Measurements from ENCODE around the gene FBLIM1. TPM values are rescaled to one million over a fixed set of nuclear protein-coding genes. Genes with fewer than 3 reads are reported as not detected.

Gene FBLIM1, protein sequence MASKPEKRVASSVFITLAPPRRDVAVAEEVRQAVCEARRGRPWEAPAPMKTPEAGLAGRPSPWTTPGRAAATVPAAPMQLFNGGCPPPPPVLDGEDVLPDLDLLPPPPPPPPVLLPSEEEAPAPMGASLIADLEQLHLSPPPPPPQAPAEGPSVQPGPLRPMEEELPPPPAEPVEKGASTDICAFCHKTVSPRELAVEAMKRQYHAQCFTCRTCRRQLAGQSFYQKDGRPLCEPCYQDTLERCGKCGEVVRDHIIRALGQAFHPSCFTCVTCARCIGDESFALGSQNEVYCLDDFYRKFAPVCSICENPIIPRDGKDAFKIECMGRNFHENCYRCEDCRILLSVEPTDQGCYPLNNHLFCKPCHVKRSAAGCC
- not detected for total RNA-seq

DNA sequence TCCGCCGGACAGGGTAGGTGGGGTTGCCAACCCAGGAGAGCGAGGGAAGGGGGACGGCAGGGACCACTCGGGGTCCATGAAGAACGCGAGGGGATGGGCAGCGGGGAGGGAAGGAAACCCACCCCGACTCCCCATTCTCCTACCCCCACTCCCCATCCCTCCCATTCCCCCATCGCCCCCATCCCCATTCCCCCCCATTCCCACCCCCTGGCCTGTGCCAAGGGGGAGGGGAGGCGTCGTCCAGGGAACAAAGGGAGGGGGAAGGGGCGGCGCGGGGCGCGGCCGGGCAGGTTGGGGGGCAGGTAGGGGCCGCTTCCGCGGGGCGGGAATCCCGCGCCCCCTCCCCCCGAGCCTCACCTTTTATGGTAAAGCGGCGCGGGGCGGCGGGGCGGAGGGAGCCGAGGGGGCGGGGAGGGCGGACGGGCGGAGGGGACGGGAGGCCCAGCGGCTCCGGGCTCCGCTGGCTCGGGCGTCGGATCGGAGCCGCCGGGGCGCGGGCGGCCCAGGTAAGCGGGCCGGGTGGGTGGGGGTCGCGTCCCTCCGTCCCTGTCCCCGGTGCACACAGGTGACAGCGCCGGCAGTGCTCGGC lies at the start of gene FBLIM1:
Gene FBLIM1, plus strand, starts transcription at position 453 of the 589 bp plus-strand sequence. CDS start 6,189 bp downstream, outside the sequence.
- no peaks in the 10 kb centered on the region for H3K9me3 Mint-ChIP-seq
- H3K27ac Mint-ChIP-seq = no peak within 1 kb of the TSS
- ATAC-seq (replicated peaks in 1 of 2) = peak; percentile 34 to 52
- no peaks in the 10 kb centered on the region for H3K36me3 Mint-ChIP-seq (ENCODE audit: insufficient read depth in 2 of 2)
- H3K4me3 Mint-ChIP-seq = peak within 1 kb of the TSS; percentile 57 to 63
- no peak for DNase-seq
- H3K4me1 Mint-ChIP-seq (ENCODE audit: low read depth) = peaks cover 8% of the 10 kb centered on the region
- peaks cover 47% of the 10 kb centered on the region for H3K27me3 Mint-ChIP-seq (ENCODE audit: low read depth)

DNA sequence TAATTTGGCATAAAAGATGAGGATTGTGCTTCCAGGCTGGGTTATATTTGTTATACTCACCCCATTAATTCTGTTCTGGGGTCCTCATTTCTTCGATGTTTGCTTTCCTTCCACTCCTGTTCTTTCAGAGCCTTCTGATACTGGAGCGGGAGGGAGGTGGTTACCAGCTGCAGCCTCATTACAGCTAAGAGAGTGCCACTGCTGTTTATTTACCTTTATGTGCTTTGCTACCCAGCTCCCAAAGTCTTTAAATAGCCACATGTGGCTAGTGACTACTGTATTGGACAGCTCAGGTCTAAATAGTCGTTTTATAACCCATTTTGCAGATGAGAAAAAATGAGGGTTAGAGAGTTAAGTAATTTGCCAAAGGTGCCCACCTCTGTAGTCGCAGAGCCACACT lies 49.4 kb upstream of the FBLIM1 start:
- Mint-ChIP-seq H3K4me1 (ENCODE audit: low read depth) (no peaks in the 10 kb centered on the region), H3K27ac (no peak overlapping the region), H3K4me3 (no peak overlapping the region), H3K27me3 (ENCODE audit: low read depth) (no peaks in the 10 kb centered on the region), H3K9me3 (no peaks in the 10 kb centered on the region), H3K36me3 (ENCODE audit: insufficient read depth in 2 of 2) (peaks cover 0 to 1% of the 10 kb centered on the region in 2 donors)
- ATAC-seq (replicated peaks in 1 of 2) (no peak), DNase-seq (no peak)

DNA sequence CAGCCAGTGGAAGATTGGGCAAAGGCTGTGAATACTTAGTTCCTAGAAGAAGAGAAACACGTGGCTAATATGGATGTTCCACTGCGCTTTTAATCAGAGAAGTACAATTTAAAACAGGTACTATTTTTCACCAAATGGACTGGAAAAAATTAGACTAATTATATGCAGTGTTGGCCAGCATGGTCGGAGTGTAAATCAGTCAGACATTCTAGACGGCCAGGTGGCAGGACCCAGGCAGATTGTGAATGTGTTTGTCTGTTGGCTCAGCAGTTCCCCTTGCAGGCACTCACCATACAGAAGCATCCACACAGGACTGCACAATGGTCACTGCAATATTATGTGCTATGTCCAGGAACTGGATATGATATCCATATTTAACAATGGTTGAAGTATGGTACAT lies 46.4 kb upstream of the FBLIM1 start:
- Mint-ChIP-seq H3K4me1 (ENCODE audit: low read depth) (no peaks in the 10 kb centered on the region), H3K36me3 (ENCODE audit: insufficient read depth in 2 of 2) (peaks cover 0 to 4% of the 10 kb centered on the region in 2 donors), H3K27me3 (ENCODE audit: low read depth) (no peaks in the 10 kb centered on the region), H3K27ac (no peak overlapping the region), H3K4me3 (no peak overlapping the region), H3K9me3 (no peaks in the 10 kb centered on the region)
- ATAC-seq (replicated peaks in 1 of 2) = no peak
- DNase-seq = no peak

DNA sequence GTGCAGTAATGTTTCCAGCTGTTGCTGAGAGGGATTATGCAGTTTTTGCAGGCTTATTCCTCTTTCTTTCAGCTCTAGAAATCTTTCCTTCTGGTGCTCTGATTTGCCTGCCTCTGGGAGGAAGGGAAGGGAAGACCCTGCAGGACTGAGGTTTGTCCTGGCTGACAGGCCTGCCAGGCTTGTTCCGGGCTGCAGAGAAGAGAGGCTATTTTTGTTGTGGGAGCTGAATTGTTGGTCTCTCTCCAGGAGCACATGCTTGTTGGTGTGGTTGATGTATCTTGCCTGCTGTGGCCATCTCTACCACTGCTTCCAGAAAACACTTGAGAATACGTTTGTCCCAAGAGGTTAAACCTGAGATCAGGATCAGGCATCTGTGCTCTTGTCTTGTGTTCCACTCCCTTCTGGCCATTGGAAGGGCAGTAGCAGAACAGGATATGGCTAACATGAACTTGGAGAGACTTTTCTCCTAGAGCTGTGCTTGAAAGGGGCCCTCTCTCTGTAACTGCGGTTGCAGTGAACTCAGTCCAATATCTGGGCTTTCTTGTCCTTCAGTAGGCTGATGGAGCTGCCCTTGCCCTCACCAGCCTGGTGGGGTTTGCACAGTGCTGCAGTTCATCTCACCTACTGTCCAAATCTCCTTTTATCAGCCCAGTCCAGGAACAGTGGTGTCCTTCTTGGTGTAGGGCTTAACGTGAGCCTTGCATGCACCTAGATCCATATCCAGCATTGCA lies 44.0 kb upstream of the FBLIM1 start:
- ATAC-seq (replicated peaks in 1 of 2) (no peak), DNase-seq (no peak)
- Mint-ChIP-seq H3K4me3 (no peak overlapping the region), H3K27ac (no peak overlapping the region), H3K36me3 (ENCODE audit: insufficient read depth in 2 of 2) (peaks cover 3 to 6% of the 10 kb centered on the region in 2 donors), H3K9me3 (no peaks in the 10 kb centered on the region), H3K4me1 (ENCODE audit: low read depth) (no peaks in the 10 kb centered on the region), H3K27me3 (ENCODE audit: low read depth) (no peaks in the 10 kb centered on the region)

DNA sequence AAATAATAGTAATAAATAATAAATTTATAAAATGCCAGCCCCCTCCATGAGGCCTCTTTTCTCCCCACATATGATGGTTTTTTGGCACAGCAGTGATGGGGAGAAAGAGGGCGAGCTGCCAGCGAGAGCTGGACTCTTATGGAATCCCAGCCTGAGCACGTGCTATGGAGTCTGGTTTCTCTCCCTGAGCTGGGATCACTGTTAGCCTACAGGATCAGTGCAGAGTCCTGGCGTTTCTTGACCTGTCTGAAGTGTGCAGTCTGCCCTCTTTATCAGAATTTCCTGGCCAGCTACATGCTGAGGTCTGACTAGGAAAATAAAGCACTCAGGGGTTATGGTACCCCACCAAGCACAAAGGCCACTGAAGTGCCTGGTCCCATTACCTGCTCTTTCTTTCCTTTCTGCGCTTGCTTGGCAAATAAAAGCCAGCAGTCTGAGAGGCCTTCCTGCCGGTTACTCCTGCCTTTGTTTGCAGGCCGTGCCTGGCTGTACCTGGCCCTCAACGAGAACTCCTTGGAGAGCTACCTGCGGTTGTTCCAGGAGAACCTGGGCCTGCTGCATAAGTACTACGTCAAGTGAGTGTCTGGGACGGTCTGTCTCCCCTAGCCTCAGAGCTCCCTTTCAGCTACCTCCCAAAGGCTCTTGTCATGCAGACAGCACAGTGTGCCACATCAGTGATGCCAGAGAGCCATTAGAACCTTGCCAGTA lies 41.0 kb upstream of the FBLIM1 start:
- ATAC-seq (replicated peaks in 1 of 2) (no peak), DNase-seq (no peak)
- Mint-ChIP-seq H3K36me3 (ENCODE audit: insufficient read depth in 2 of 2) (peaks cover 3 to 10% of the 10 kb centered on the region in 2 donors), H3K9me3 (no peaks in the 10 kb centered on the region), H3K4me1 (ENCODE audit: low read depth) (no peaks in the 10 kb centered on the region), H3K4me3 (no peak overlapping the region), H3K27me3 (ENCODE audit: low read depth) (no peaks in the 10 kb centered on the region), H3K27ac (no peak overlapping the region)

DNA sequence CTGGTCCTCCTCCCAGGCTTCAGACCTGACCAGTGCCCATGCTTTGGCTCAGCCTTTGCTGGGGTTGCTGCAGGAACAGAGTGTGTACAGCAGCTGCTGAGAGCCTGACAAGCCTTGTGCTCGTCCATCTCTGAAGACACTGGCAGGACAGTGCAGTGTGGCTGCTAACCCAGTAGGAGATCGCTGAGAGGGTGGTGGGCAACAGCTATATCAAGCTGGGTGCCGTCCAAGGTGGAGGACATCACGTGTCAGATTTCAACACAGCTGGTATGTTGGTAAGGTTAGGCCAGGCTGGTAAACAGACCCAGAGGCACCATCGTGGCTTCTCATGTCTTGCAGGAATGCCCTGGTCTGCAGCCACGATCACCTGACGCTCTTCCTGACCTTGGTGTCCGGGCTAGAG lies 40.4 kb upstream of the FBLIM1 start:
- H3K27me3 Mint-ChIP-seq (ENCODE audit: low read depth) = no peaks in the 10 kb centered on the region
- H3K9me3 Mint-ChIP-seq = no peaks in the 10 kb centered on the region
- H3K4me3 Mint-ChIP-seq = no peak overlapping the region
- no peaks in the 10 kb centered on the region for H3K4me1 Mint-ChIP-seq (ENCODE audit: low read depth)
- ATAC-seq (replicated peaks in 1 of 2) = no peak
- H3K27ac Mint-ChIP-seq = no peak overlapping the region
- H3K36me3 Mint-ChIP-seq (ENCODE audit: insufficient read depth in 2 of 2) = peaks cover 3 to 10% of the 10 kb centered on the region in 2 donors
- no peak for DNase-seq

DNA sequence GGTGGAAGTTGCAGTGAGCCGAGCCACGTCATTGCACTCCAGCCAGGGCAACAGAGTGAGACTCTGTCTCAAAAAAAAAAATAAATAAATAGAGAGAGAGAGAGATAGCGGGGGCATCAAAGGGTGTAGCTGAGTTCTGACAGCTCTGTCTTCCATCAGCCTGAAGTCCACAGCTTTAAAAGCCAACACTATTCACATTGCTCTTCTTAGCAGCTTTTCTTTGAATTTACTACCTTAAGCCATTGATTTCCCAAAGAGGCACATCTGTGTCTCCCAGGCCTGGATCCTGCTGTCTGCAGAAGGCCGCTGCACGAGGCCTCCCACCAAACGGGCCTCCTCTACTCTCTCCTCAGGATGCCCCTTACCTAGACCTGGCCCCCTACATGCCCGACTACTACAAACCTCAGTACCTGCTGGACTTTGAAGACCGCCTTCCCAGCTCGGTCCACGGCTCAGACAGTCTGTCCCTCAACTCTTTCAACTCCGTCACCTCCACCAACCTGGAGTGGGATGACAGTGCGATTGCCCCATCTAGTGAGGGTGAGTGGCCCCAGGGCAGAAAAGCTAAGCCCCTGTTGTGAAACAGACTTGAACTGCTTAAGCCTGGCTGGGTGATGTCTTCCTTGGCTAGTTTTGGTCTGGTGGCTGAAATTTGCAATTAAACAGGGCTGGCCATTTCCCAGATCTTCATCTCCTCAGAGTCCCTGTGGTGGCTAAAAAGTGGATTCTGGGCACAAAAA lies 39.0 kb upstream of the FBLIM1 start:
- no peaks in the 10 kb centered on the region for H3K27me3 Mint-ChIP-seq (ENCODE audit: low read depth)
- no peaks in the 10 kb centered on the region for H3K4me1 Mint-ChIP-seq (ENCODE audit: low read depth)
- no peak overlapping the region for H3K4me3 Mint-ChIP-seq
- H3K36me3 Mint-ChIP-seq (ENCODE audit: insufficient read depth in 2 of 2) = peaks cover 3 to 10% of the 10 kb centered on the region in 2 donors
- DNase-seq = no peak
- ATAC-seq (replicated peaks in 1 of 2) = no peak
- H3K27ac Mint-ChIP-seq = no peak overlapping the region
- no peaks in the 10 kb centered on the region for H3K9me3 Mint-ChIP-seq

DNA sequence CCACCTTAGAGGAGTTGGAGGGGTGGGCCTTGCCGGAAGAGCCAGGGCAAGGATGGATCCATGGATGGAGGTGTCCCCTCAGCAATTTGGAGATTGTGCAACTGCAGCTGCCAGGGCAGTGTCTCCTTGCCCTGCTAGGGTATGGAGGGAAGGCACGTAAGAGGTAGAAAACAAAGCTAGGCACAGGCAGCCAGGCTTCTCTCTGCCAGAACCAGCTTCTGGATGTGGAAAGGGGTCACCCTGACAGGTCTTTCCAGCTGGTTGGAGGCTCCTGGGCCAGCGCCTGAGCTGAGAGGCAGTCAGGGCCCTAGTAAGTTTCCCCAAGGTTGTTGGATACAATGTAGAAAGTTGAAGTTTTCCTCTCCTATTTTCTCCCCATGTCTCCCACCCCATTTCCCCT lies 37.7 kb upstream of the FBLIM1 start:
- Mint-ChIP-seq H3K9me3 (no peaks in the 10 kb centered on the region), H3K27ac (no peak overlapping the region), H3K27me3 (ENCODE audit: low read depth) (no peaks in the 10 kb centered on the region), H3K36me3 (ENCODE audit: insufficient read depth in 2 of 2) (peaks cover 3 to 10% of the 10 kb centered on the region in 2 donors), H3K4me3 (no peak overlapping the region), H3K4me1 (ENCODE audit: low read depth) (no peaks in the 10 kb centered on the region)
- no peak for ATAC-seq (replicated peaks in 1 of 2)
- DNase-seq = no peak

DNA sequence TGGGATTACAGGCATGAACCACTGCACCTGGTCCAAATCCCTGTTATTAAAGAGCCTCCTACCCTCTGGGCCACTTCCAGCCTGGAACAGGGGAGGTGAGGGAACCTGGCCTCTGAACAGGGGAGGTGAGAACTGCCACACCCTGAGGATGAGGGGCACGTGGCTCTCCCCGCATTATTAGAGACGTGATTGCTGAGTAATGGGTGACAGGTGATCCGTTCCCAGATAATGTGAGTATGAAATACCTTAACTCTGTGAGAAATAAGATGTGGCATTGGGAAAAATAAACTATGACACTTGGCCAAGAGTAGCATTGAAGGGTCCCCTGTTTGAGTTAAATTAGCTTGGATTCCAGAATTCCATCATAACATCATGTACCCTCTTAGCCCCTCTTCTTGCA lies 36.2 kb upstream of the FBLIM1 start:
- ATAC-seq (replicated peaks in 1 of 2) (no peak), DNase-seq (no peak)
- H3K27me3 Mint-ChIP-seq (ENCODE audit: low read depth) = no peaks in the 10 kb centered on the region
- H3K36me3 Mint-ChIP-seq (ENCODE audit: insufficient read depth in 2 of 2) = peaks cover 5 to 6% of the 10 kb centered on the region in 2 donors
- H3K4me3 Mint-ChIP-seq = no peak overlapping the region
- no peaks in the 10 kb centered on the region for H3K4me1 Mint-ChIP-seq (ENCODE audit: low read depth)
- no peaks in the 10 kb centered on the region for H3K9me3 Mint-ChIP-seq
- H3K27ac Mint-ChIP-seq = no peak overlapping the region

DNA sequence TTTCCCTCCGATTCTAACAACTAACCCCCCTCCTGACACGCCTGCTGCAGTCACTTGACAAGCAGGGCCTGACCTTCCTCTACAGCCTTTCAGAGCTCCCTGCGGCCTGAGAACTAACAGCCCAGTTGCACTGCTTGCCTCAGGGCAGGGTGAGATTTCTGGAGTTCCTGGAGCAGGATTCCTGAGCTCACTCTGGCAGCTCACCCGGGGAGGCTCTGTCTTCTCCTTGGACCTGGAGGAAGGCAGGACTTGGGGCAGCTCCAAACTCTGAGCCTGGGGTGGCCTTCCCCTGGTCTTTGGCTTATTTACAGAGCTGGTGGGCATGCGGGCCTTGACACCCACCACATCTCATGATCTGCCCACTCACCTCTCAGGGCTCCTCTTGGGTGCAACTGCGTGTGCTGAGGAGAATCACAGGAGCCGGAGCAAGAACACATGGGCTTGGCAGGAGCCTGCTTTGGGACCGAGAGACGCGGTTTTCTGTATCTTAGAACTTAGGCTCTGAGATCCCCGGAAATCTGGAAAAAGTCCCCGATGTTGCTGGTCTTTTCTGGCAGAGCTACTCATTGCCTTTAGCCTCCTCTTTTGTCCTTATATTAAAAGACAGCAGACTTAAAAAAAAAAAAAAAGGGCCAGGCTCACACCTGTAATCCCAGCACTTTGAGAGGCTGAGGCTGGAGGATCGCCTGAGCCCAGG lies 35.6 kb upstream of the FBLIM1 start:
- ATAC-seq (replicated peaks in 1 of 2) = no peak
- H3K27me3 Mint-ChIP-seq (ENCODE audit: low read depth) = no peaks in the 10 kb centered on the region
- H3K27ac Mint-ChIP-seq = no peak overlapping the region
- H3K4me1 Mint-ChIP-seq (ENCODE audit: low read depth) = no peaks in the 10 kb centered on the region
- H3K4me3 Mint-ChIP-seq = no peak overlapping the region
- DNase-seq = no peak
- H3K36me3 Mint-ChIP-seq (ENCODE audit: insufficient read depth in 2 of 2) = peaks cover 2 to 6% of the 10 kb centered on the region in 2 donors
- no peaks in the 10 kb centered on the region for H3K9me3 Mint-ChIP-seq

DNA sequence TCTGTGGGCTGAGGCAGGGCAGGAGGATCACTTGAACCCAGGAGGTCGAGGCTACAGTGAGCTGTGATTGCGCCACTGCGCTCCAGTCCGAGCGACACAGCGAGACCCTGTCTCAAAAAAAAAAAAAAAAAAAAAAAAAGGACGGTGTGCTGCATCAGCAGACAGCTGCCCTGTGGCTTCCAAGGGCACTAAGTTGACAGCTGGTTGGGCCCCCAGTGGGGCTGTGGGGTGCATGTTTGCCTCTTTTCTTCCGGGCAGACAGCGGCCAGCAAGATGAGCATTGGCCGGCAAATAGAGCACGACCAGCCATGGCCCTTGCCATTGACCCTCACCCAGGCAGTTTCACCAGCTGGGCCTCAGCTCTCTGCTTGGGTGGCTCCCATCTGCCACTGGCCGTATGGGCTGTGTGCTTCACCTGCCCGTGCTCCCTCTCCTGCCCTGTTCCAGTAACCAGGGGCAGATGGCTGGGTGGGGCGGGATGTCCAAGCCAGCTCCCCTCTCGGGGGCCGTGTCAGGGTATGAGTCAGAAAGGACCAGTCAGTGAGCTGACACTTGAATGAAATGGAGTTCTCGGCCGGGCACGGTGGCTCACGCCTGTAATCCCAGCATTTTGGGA lies 34.9 kb upstream of the FBLIM1 start:
- H3K4me1 Mint-ChIP-seq (ENCODE audit: low read depth) = no peaks in the 10 kb centered on the region
- ATAC-seq (replicated peaks in 1 of 2) (no peak), DNase-seq (no peak)
- no peaks in the 10 kb centered on the region for H3K9me3 Mint-ChIP-seq
- no peak overlapping the region for H3K4me3 Mint-ChIP-seq
- no peak overlapping the region for H3K27ac Mint-ChIP-seq
- no peaks in the 10 kb centered on the region for H3K27me3 Mint-ChIP-seq (ENCODE audit: low read depth)
- peaks cover 2 to 6% of the 10 kb centered on the region in 2 donors for H3K36me3 Mint-ChIP-seq (ENCODE audit: insufficient read depth in 2 of 2)
